Upper lobe of left lung (tissue), 6 donors: ENCODE measurements around the gene SEC24C. TPM values are rescaled to one million over a fixed set of nuclear protein-coding genes. Genes with fewer than 3 reads are reported as not detected.

Source experiments
- ATAC-seq, 2 donors: fragments of 200-7000 bp; cut with Tn5 transposase; one replicate each; pipeline ENCODE4 v1.9.1; 2022; ENCODE audit warnings: mild to moderate bottlenecking in 2 of 2, moderate library complexity in 2 of 2; ENCODE audit not compliant: low FRiP score in 2 of 2
- DNase-seq, 2 donors: peaks; one replicate each; pipeline ENCODE4 v3.0.0-alpha.2; 2019 to 2020
- H3K27ac ChIP-seq, 4 donors: fragments of 200-600 bp; sonication (generic); one replicate each; pipeline ENCODE4 v1.5.1; 2016 to 2019
- H3K27me3 ChIP-seq, 4 donors: fragments of 200-600 bp; sonication (generic); one replicate each; pipeline ENCODE4 v1.5.1; 2017 to 2019
- H3K36me3 ChIP-seq, 4 donors: fragments of 200-600 bp; sonication (generic); one replicate each; pipeline ENCODE4 v1.5.1; 2016 to 2019
- H3K4me1 ChIP-seq, 4 donors: fragments of 200-600 bp; sonication (generic); one replicate each; pipeline ENCODE4 v1.5.1; 2018 to 2019
- H3K4me3 ChIP-seq, 4 donors: fragments of 200-600 bp; sonication (generic); one replicate each; pipeline ENCODE4 v1.5.1; 2017 to 2019; ENCODE audit warnings: mild to moderate bottlenecking in 2 of 4, moderate library complexity in 1 of 4
- H3K9me3 ChIP-seq, 4 donors: fragments of 200-600 bp; sonication (generic); one replicate each; pipeline ENCODE4 v1.5.1; 2018 to 2019
- CTCF ChIP-seq, 6 experiments: fragments of 450-650 bp in 4 of 6; fragments of 200-600 bp in 2 of 6; sonication (generic) in 2 of 6; IDR thresholded peaks; one replicate each; pipeline ENCODE4 v1.5.1; 2016 to 2019; ENCODE audit warnings: antibody characterized with exemption in 6 of 6
- EP300 ChIP-seq, 4 donors: sonication (generic); formaldehyde crosslinking; IDR thresholded peaks; one replicate each; pipeline ENCODE4 v1.5.1; 2017; ENCODE audit warnings: antibody characterized with exemption in 4 of 4, control low read depth in 2 of 4
- POLR2A ChIP-seq, 4 donors: fragments of 450-650 bp; IDR thresholded peaks; one replicate each; pipeline ENCODE4 v1.5.1; 2016 to 2017; ENCODE audit warnings: antibody characterized with exemption in 4 of 4, mild to moderate bottlenecking in 2 of 4
- POLR2AphosphoS5 ChIP-seq, 2 donors: sonication (generic); formaldehyde crosslinking; IDR thresholded peaks; one replicate each; pipeline ENCODE4 v1.5.1; 2017; ENCODE audit warnings: antibody characterized with exemption in 2 of 2
- WGBS, 2 donors: methylation state at CpG; one replicate each; pipeline ENCODE4 v1.1.5; 2017 to 2018; 5-methylcytosine and 5-hydroxymethylcytosine counted together
- total RNA-seq, 6 donors: library from RNA; depleted of rRNA in 4 of 6; stranded (reverse); fragments of >200 nt in 4 of 6; gene quantifications; one replicate each; pipeline versions ENCODE4 v1.1.0 to v1.2.1, GENCODE V29; 2016 to 2021
- donor health status: DM: no; HTN: no; CAD: no; lungs with moderate emphysema.
- donor health status: DM: no; HTN: yes; CAD: no; lungs with severe emphysema.

SEC24C gene
- total RNA-seq, 6 donors from 2014 or later: 55.1 to 84.0 (median 65.0) TPM

- Histone ChIP-seq H3K36me3 (peaks cover 11 to 60% (median 35%) of the 10 kb centered on the region in 4 donors), H3K27ac (peak overlapping the region; percentile 89 to 94 (median 92)), H3K4me1 (peaks cover 8 to 37% (median 22%) of the 10 kb centered on the region in 4 donors), H3K4me3 (peak overlapping the region; percentile 60 to 98 (median 81)), H3K27me3 (no peaks in the 10 kb centered on the region), H3K9me3 (no peaks in the 10 kb centered on the region)
- ATAC-seq (peak; percentile 96 to 97), DNase-seq (peak; percentile 89 to 94)
- TF ChIP-seq CTCF (IDR thresholded peaks at IDR 0.05) (peak in 1 of 6 experiments; percentile 14), EP300 (IDR thresholded peaks at IDR 0.05) (no peak), POLR2AphosphoS5 (IDR thresholded peaks at IDR 0.05) (peak; percentile 80 to 81), POLR2A (IDR thresholded peaks at IDR 0.05) (peak in 3 of 4 donors; percentile 55 to 74 (median 69))
- 0% methylated on average over 42 to 57 of the region's 58 CpGs for WGBS, 2 donors
Observed at GRCh38 chr10:73730153-73730906, 13.8 kb upstream of the SEC24C start.

GRCh38 chr10:73731588-73732375 lies 12.4 kb upstream of the SEC24C start:
- peak overlapping the region in 2 of 4 donors; percentile 76 to 98 for H3K4me3 ChIP-seq
- DNase-seq (peak in 1 of 2 donors; percentile 84), ATAC-seq (no peak)
- TF ChIP-seq POLR2A (IDR thresholded peaks at IDR 0.05) (no peak), EP300 (IDR thresholded peaks at IDR 0.05) (no peak), POLR2AphosphoS5 (IDR thresholded peaks at IDR 0.05) (no peak), CTCF (IDR thresholded peaks at IDR 0.05) (no peak)
- WGBS, 2 donors: 93 to 95% methylated on average over 24 to 42 of the region's 42 CpGs
- H3K9me3 ChIP-seq: no peaks in the 10 kb centered on the region
- peak overlapping the region in 1 of 4 donors; percentile 90 for H3K27ac ChIP-seq
- peaks cover 8 to 37% (median 22%) of the 10 kb centered on the region in 4 donors for H3K4me1 ChIP-seq
- peaks cover under 1 to 54% (median 25%) of the 10 kb centered on the region in 4 donors for H3K36me3 ChIP-seq
- no peaks in the 10 kb centered on the region for H3K27me3 ChIP-seq

- Histone ChIP-seq H3K4me1 (peaks cover 8 to 37% (median 22%) of the 10 kb centered on the region in 4 donors), H3K36me3 (peaks cover 0 to 51% (median 23%) of the 10 kb centered on the region in 4 donors), H3K27ac (no peak overlapping the region), H3K9me3 (no peaks in the 10 kb centered on the region), H3K27me3 (no peaks in the 10 kb centered on the region), H3K4me3 (no peak overlapping the region)
- no peak for DNase-seq
- ATAC-seq: no peak
- 92 to 98% methylated on average over 8 to 20 of the region's 20 CpGs for WGBS, 2 donors
- TF ChIP-seq POLR2A (IDR thresholded peaks at IDR 0.05) (no peak), POLR2AphosphoS5 (IDR thresholded peaks at IDR 0.05) (no peak), CTCF (IDR thresholded peaks at IDR 0.05) (no peak), EP300 (IDR thresholded peaks at IDR 0.05) (no peak)
Observed at GRCh38 chr10:73732426-73732825, 11.7 kb upstream of the SEC24C start.

GRCh38 chr10:73732931-73733623 lies 11.1 kb upstream of the SEC24C start:
- Histone ChIP-seq H3K27ac (no peak overlapping the region), H3K36me3 (peaks cover 0 to 51% (median 26%) of the 10 kb centered on the region in 4 donors), H3K9me3 (no peaks in the 10 kb centered on the region), H3K27me3 (no peaks in the 10 kb centered on the region), H3K4me1 (peaks cover 8 to 37% (median 22%) of the 10 kb centered on the region in 4 donors), H3K4me3 (no peak overlapping the region)
- ATAC-seq (no peak), DNase-seq (peak in 1 of 2 donors; percentile 84)
- TF ChIP-seq POLR2A (IDR thresholded peaks at IDR 0.05): no peak
- no peak for TF ChIP-seq POLR2AphosphoS5 (IDR thresholded peaks at IDR 0.05)
- 87 to 92% methylated on average over 27 to 79 of the region's 84 CpGs for WGBS, 2 donors
